HG02763 (cell line): ENCODE measurements around the gene MRPL21.

Experiments
- ATAC-seq: cut with Tn5 transposase; IDR thresholded peaks from one replicate; pipeline ENCODE4 v1.9.1; 2021; ENCODE audit warnings: mild to moderate bottlenecking, moderate library complexity; ENCODE audit not compliant: unreplicated experiment

The MRPL21 gene

DNA sequence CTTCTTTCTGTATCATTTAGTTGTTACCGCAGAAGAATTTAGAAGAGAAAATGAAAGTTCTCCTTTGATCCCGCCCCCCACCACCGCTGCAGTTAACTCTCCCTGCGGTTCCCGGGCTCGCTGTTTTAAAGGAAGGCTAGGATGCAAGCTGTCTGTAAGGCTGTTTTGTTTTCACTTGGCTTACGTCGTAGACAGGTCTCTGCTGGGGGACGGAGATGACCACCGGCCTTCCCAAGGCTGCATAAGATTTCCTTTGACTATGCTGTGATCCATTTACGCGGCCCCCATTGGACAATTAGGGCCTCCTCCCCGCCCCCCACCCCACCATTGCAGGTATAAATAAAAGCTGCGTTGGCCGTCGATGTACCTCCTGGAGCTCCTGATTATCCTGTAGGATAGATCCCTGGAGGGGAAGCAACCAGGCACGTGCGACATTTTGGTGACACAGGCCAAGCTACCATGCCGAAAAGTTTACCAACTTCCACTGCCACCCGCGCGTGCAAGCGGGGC is 60.5 kb downstream of the MRPL21 start:
- no peak for ATAC-seq

DNA sequence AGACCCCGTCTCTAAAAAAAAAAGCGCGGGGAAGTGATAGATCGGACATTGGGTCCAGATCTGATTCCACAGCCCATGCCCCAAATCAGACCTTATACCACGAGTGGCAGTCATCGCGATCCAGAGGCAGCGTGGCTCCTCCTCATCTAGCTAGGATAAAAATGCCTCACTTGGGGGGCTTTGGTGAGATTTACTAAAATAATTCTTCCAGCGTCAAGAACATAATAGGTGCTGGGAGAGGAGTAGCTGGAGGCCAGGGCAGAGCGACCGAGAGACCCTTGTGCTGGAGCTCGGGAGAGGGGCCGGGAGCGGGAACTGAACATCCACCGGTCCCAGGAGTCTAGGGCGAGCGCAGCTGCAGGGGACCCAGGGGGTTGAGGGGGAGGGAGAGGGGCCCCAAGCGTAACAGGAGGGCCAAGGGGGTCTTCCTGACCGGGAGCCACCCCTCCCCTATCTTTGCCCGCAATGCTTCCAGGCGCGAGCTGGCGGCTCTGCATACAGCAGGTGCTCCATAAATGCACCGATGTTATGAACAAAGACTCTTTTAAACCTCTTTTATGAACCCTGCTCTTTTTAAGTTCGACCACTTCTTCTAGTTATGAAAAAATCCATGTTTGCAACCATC is 61.1 kb downstream of the MRPL21 start:
- ATAC-seq: no peak

GRCh38 chr11:68841718-68842426 is 61.8 kb downstream of the MRPL21 start, which contains the start of gene CPT1A:
CPT1A (minus strand) TSS chr11:68841916; CDS start chr11:68815474, 26,442 bp downstream.
- peak; percentile 29 for ATAC-seq
